Measurements from ENCODE around the gene BLOC1S1.

Gene BLOC1S1

GRCh38 chr12:55716582-55716957 lies 724 bp downstream of the BLOC1S1 start:
- DNase-seq (ENCODE audit: low read depth), result no peak
- no peak for TF ChIP-seq CTCF (IDR thresholded peaks at IDR 0.05; ENCODE audit: insufficient read depth, low read depth, low read length, missing control alignments)
- H3K4me3 ChIP-seq (ENCODE audit: low read depth, low read length), result peak overlapping the region; percentile 96

GRCh38 chr12:55717011-55718007 lies 1.5 kb downstream of the BLOC1S1 start:
- TF ChIP-seq CTCF (IDR thresholded peaks at IDR 0.05; ENCODE audit: insufficient read depth, low read depth, low read length, missing control alignments), result no peak
- H3K4me3 ChIP-seq (ENCODE audit: low read depth, low read length), result peak overlapping the region; percentile 96
- DNase-seq (ENCODE audit: low read depth), result peak; percentile 24

GRCh38 chr12:55718015-55718414 lies 2.2 kb downstream of the BLOC1S1 start:
- no peak for DNase-seq (ENCODE audit: low read depth)
- H3K4me3 ChIP-seq (ENCODE audit: low read depth, low read length), result no peak overlapping the region
- TF ChIP-seq CTCF (IDR thresholded peaks at IDR 0.05; ENCODE audit: insufficient read depth, low read depth, low read length, missing control alignments), result no peak

- H3K4me3 ChIP-seq (ENCODE audit: low read depth, low read length), result no peak overlapping the region
- no peak for TF ChIP-seq CTCF (IDR thresholded peaks at IDR 0.05; ENCODE audit: insufficient read depth, low read depth, low read length, missing control alignments)
- DNase-seq (ENCODE audit: low read depth), result no peak
These were observed 2.9 kb downstream of the BLOC1S1 start for GRCh38 chr12:55718624-55719275.

GRCh38 chr12:55719371-55719770 lies 3.5 kb downstream of the BLOC1S1 start:
- no peak overlapping the region for H3K4me3 ChIP-seq (ENCODE audit: low read depth, low read length)
- TF ChIP-seq CTCF (IDR thresholded peaks at IDR 0.05; ENCODE audit: insufficient read depth, low read depth, low read length, missing control alignments), result no peak
- DNase-seq (ENCODE audit: low read depth), result no peak

- no peak within 1 kb of the TSS for H3K4me3 ChIP-seq (ENCODE audit: low read depth, low read length)
- no peak for DNase-seq (ENCODE audit: low read depth)
- no peak for TF ChIP-seq CTCF (IDR thresholded peaks at IDR 0.05; ENCODE audit: insufficient read depth, low read depth, low read length, missing control alignments)
These were observed 4.3 kb downstream of the BLOC1S1 start, which contains the start of gene RDH5 for GRCh38 chr12:55720071-55720564. TSS of gene RDH5 (plus strand) at chr12:55720393. CDS start at chr12:55721185, 792 bp downstream.
